Transverse colon (tissue), 4 donors: ENCODE measurements around the gene BMP8B. TPM values are rescaled to one million over a fixed set of nuclear protein-coding genes. Genes with fewer than 3 reads are reported as not detected.

ENCODE experiments used
- DNase-seq: peaks from one replicate; pipeline ENCODE4 v3.0.0-alpha.2; 2019
- H3K27ac ChIP-seq, 4 donors: fragments of 200-600 bp; sonication (generic); 2 replicates each; pipeline ENCODE4 v1.5.1; 2016 to 2018; ENCODE audit warnings: inconsistent platforms in 4 of 4
- H3K27me3 ChIP-seq: fragments of 200-600 bp; sonication (generic); 2 replicates; pipeline ENCODE4 v1.5.1; 2017; ENCODE audit warnings: inconsistent platforms
- H3K36me3 ChIP-seq, 4 donors: fragments of 200-600 bp; sonication (generic); 2 replicates each; pipeline ENCODE4 v1.5.1; 2017 to 2019; ENCODE audit warnings: inconsistent platforms in 4 of 4
- H3K4me1 ChIP-seq, 4 donors: fragments of 200-600 bp; sonication (generic); 2 replicates each; pipeline ENCODE4 v1.5.1; 2017 to 2020; ENCODE audit warnings: inconsistent platforms in 4 of 4
- H3K4me3 ChIP-seq, 4 donors: fragments of 200-600 bp; sonication (generic); 1 replicate in 1 of 4; 2 replicates in 3 of 4; pipeline versions ENCODE4 v1.5.1 to v1.6.1; 2017 to 2019; ENCODE audit warnings: inconsistent platforms in 4 of 4
- H3K9me3 ChIP-seq, 2 donors: fragments of 200-600 bp; sonication (generic); 2 replicates each; pipeline ENCODE4 v1.5.1; 2017 to 2019; ENCODE audit warnings: inconsistent platforms in 2 of 2
- CTCF ChIP-seq, 5 experiments: fragments of 200-600 bp in 3 of 5; fragments of 450-650 bp in 2 of 5; sonication (generic) in 3 of 5; IDR thresholded peaks; 1 replicate in 2 of 5; 2 replicates in 3 of 5; pipeline ENCODE4 v1.5.1; 2016 to 2017; ENCODE audit warnings: antibody characterized with exemption in 5 of 5, inconsistent platforms in 3 of 5, mild to moderate bottlenecking in 2 of 5, moderate library complexity in 1 of 5
- EP300 ChIP-seq: sonication (generic); formaldehyde crosslinking; IDR thresholded peaks from one replicate; pipeline ENCODE4 v1.6.1; 2017; ENCODE audit warnings: antibody characterized with exemption, low read depth
- POLR2A ChIP-seq: fragments of 450-650 bp; IDR thresholded peaks from one replicate; pipeline ENCODE4 v1.6.1; 2016; ENCODE audit warnings: antibody characterized with exemption, mild to moderate bottlenecking, moderate library complexity
- POLR2AphosphoS5 ChIP-seq, 3 donors: sonication (generic); formaldehyde crosslinking; IDR thresholded peaks; one replicate each; pipeline ENCODE4 v1.6.1; 2016; ENCODE audit warnings: antibody characterized with exemption in 3 of 3
- WGBS, 2 donors: methylation state at CpG; one replicate each; pipeline ENCODE4 v1.1.5; 2018; ENCODE audit warnings: low coverage in 1 of 2; 5-methylcytosine and 5-hydroxymethylcytosine counted together
- in situ Hi-C, 4 donors: fragments of 200-750 bp; cut with MboI; loops; one replicate each; pipeline versions ENCODE4 v1.15.0 to v1.15.1; 2017; ENCODE audit warnings: low sequenced_read_pairs in 3 of 4, low pct_ligation_motif_present in 1 of 4, low pct_unique_long_range_greater_than_20kb in 1 of 4
- intact Hi-C: fragments of 100-400 bp; cut with DNase I; formaldehyde crosslinking; loops from one replicate; pipeline ENCODE4 v1.15.1; 2023; ENCODE audit warnings: low total_unique reads
- total RNA-seq, 4 donors: library from RNA; depleted of rRNA; stranded (reverse); fragments of >200 nt; gene quantifications; one replicate each; pipeline ENCODE4 v1.1.0, GENCODE V29; 2016

BMP8B gene
- total RNA-seq, result 10 to 100 TPM in 3 of 4 donors, 1 to 10 TPM in 1; 1.2 to 27.2 (median 17.4) TPM

- 3% methylated on average over 30 of the region's 91 CpGs; no CpG with 5 or more reads in 1 of the 2 donors for WGBS, 2 donors
- Histone ChIP-seq H3K36me3 (no peaks in the 10 kb centered on the region), H3K27me3 (peaks cover 29% of the 10 kb centered on the region), H3K4me3 (peak within 1 kb of the TSS; percentile 40 to 68 (median 56)), H3K4me1 (peaks cover 0 to 14% (median 6%) of the 10 kb centered on the region in 4 donors), H3K27ac (peak within 1 kb of the TSS; percentile 59 to 82 (median 74)), H3K9me3 (no peaks in the 10 kb centered on the region)
- in situ Hi-C loops, result loop anchor here in 1 of 4 donors (10.0 kb wide), 1 partner anchor 294 kb away; the partner anchor contains the start of gene BMP8A
- peak; percentile 82 for DNase-seq
- intact Hi-C loops, result no loop called here
- TF ChIP-seq POLR2AphosphoS5 (IDR thresholded peaks at IDR 0.05) (peak; percentile 53 to 82 (median 79)), POLR2A (peak; percentile 53), CTCF (IDR thresholded peaks at IDR 0.05) (no peak), EP300 (no peak)
Measured at GRCh38 chr1:39788758-39789570, at the start of gene BMP8B. Gene BMP8B (minus strand): TSS chr1:39788865. CDS start chr1:39788485, 380 bp downstream.

GRCh38 chr1:39836595-39837110, 48.0 kb upstream of the BMP8B start:
- intact Hi-C loops, result no loop called here

GRCh38 chr1:39835935-39836594, 47.4 kb upstream of the BMP8B start:
- in situ Hi-C loops, result no loop called here
- intact Hi-C loops, result no loop called here
- no peaks in the 10 kb centered on the region for H3K9me3 ChIP-seq
- no peak overlapping the region for H3K27ac ChIP-seq
- DNase-seq, result no peak
- WGBS, 2 donors, result 56 to 64% methylated on average over 7 of the region's 7 CpGs
- H3K4me1 ChIP-seq, result no peaks in the 10 kb centered on the region
- no peak for TF ChIP-seq CTCF (IDR thresholded peaks at IDR 0.05)
- no peak for TF ChIP-seq POLR2A
- TF ChIP-seq POLR2AphosphoS5 (IDR thresholded peaks at IDR 0.05), result no peak
- no peak for TF ChIP-seq EP300
- no peaks in the 10 kb centered on the region for H3K27me3 ChIP-seq
- no peak overlapping the region for H3K4me3 ChIP-seq
- peaks cover 0 to 7% (median 0%) of the 10 kb centered on the region in 4 donors for H3K36me3 ChIP-seq

More at GRCh38 chr1:39836595-39837110, 48.0 kb upstream of the BMP8B start:
- in situ Hi-C loops, result no loop called here
- 88 to 92% methylated on average over 1 to 3 of the region's 3 CpGs for WGBS, 2 donors
- no peaks in the 10 kb centered on the region for H3K4me1 ChIP-seq
- TF ChIP-seq POLR2A (no peak), POLR2AphosphoS5 (IDR thresholded peaks at IDR 0.05) (no peak)
- no peak overlapping the region for H3K27ac ChIP-seq
- no peak for DNase-seq
- no peaks in the 10 kb centered on the region for H3K27me3 ChIP-seq
- H3K36me3 ChIP-seq, result peaks cover 0 to 12% (median under 1%) of the 10 kb centered on the region in 4 donors
- no peaks in the 10 kb centered on the region for H3K9me3 ChIP-seq
- H3K4me3 ChIP-seq, result no peak overlapping the region

- WGBS, 2 donors, result 45 to 50% methylated on average over 2 of the region's 2 CpGs
- Histone ChIP-seq H3K4me3 (no peak overlapping the region), H3K27me3 (no peaks in the 10 kb centered on the region), H3K27ac (no peak overlapping the region), H3K36me3 (peaks cover 0 to 2% (median 0%) of the 10 kb centered on the region in 4 donors), H3K4me1 (no peaks in the 10 kb centered on the region), H3K9me3 (no peaks in the 10 kb centered on the region)
- intact Hi-C loops, result no loop called here
- no peak for DNase-seq
- TF ChIP-seq POLR2AphosphoS5 (IDR thresholded peaks at IDR 0.05) (no peak), CTCF (IDR thresholded peaks at IDR 0.05) (no peak), EP300 (no peak), POLR2A (no peak)
- in situ Hi-C loops, result no loop called here
Measured at GRCh38 chr1:39835110-39835509, 46.4 kb upstream of the BMP8B start.
